Measurements from ENCODE around the gene GIPC2.

- TF ChIP-seq CTCF (IDR thresholded peaks at IDR 0.05) (no peak), ZFX (IDR thresholded peaks at IDR 0.05; ENCODE audit: borderline replicate concordance) (no peak)
Observed at GRCh38 chr1:78177708-78178270, 132.0 kb downstream of the GIPC2 start.

Measured in 22Rv1 (cell line).